ENCODE measurements around the gene INPP4B. TPM values are rescaled to one million over a fixed set of nuclear protein-coding genes. Genes with fewer than 3 reads are reported as not detected.

INPP4B gene
- total and polyA plus RNA-seq, 2 experiments from 2014 or later, result 20.3 to 27.5 TPM

DNA sequence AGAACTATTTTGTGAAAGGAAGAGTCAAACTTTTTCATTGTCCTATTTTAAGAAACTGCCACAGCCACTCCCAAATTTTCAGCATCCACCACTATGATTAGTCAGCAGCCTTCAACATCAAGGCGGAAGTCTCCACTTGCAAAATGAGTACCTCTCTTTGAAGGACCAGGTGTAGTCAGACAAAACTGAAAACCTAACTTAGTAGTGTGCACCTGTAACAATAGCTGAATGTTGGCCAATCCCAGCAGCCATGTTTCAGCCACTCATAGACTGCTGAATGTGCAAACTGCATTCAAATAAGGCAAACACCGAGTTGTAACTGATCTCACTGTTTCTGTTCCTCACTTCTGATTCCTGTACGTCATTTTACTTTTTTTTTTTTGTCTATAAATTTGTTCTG lies 868.7 kb downstream of the INPP4B start:
- TF ChIP-seq EZH2phosphoT487 (IDR thresholded peaks at IDR 0.05; ENCODE audit: insufficient read depth, low read depth) (no peak), EZH2 (IDR thresholded peaks at IDR 0.05; ENCODE audit: insufficient read depth, poor library complexity, severe bottlenecking) (no peak)
- no peaks in the 10 kb centered on the region for H3K9me3 ChIP-seq (ENCODE audit: low read depth)
- in situ Hi-C loops (cut with MboI), result no loop called here
- H3F3A ChIP-seq (ENCODE audit: insufficient read depth), result 0 out of 2 replicates have a peak, but pooled peaks cover 5% of the 10 kb centered on the region
- H3K79me2 ChIP-seq (ENCODE audit: insufficient read depth), result no peaks in the 10 kb centered on the region
- H3K36me3 ChIP-seq (ENCODE audit: low read depth), result no peaks in the 10 kb centered on the region
- H3K27ac ChIP-seq, result no peak overlapping the region
- no peaks in the 10 kb centered on the region for H3K27me3 ChIP-seq (replicated peaks; ENCODE audit: insufficient read depth)
- peak; percentile 10 for DNase-seq
- no peaks in the 10 kb centered on the region for H3K4me1 ChIP-seq (ENCODE audit: insufficient read depth)
- H3K9me2 ChIP-seq (ENCODE audit: insufficient read depth), result no peaks in the 10 kb centered on the region
- H3K9ac ChIP-seq, result no peak overlapping the region
- H3K4me3 ChIP-seq, result no peak overlapping the region
- 58 to 61% methylated on average over 3 of the region's 3 CpGs for WGBS, 2 experiments (ENCODE audit: low coverage in 1 of 2, low lambda C conversion rate in 2 of 2, missing lambda C conversion rate in 2 of 2)
- H2AFZ ChIP-seq, result no peak overlapping the region
- H4K20me1 ChIP-seq (ENCODE audit: insufficient read depth), result no peaks in the 10 kb centered on the region
- no peak overlapping the region for H3K4me2 ChIP-seq (ENCODE audit: unreplicated experiment)

Data from GM23248 (cell line).